Lower lobe of right lung (tissue), 2 donors: ENCODE data around the gene CHMP4A. TPM values are rescaled to one million over a fixed set of nuclear protein-coding genes. Genes with fewer than 3 reads are reported as not detected.
A peak's percentile ranks its signal among the peaks of the same experiment; 100 is the strongest.

Experiments used
- ATAC-seq, 2 donors: fragments of 200-7000 bp; cut with Tn5 transposase; one replicate each; pipeline ENCODE4 v1.9.1; 2020 to 2022; ENCODE audit warnings: mild to moderate bottlenecking in 2 of 2, moderate library complexity in 2 of 2
- DNase-seq: peaks from one replicate; pipeline ENCODE4 v3.0.0-alpha.2; 2020
- H3K27ac ChIP-seq: fragments of 200-600 bp; one replicate; pipeline ENCODE4 v1.8.0; 2022
- H3K27me3 ChIP-seq: fragments of 200-600 bp; one replicate; pipeline ENCODE4 v1.8.0; 2022; ENCODE audit warnings: low read depth
- H3K36me3 ChIP-seq: fragments of 200-600 bp; one replicate; pipeline ENCODE4 v1.8.0; 2022; ENCODE audit warnings: mild to moderate bottlenecking
- H3K4me1 ChIP-seq: fragments of 200-600 bp; one replicate; pipeline ENCODE4 v1.8.0; 2022
- H3K4me3 ChIP-seq: fragments of 200-600 bp; one replicate; pipeline ENCODE4 v1.8.0; 2022; ENCODE audit warnings: mild to moderate bottlenecking
- H3K9me3 ChIP-seq: fragments of 200-600 bp; one replicate; pipeline ENCODE4 v1.8.0; 2022
- CTCF ChIP-seq: fragments of 200-600 bp; IDR thresholded peaks from one replicate; pipeline ENCODE4 v1.8.0; 2022; ENCODE audit warnings: antibody characterized with exemption, mild to moderate bottlenecking
- intact Hi-C: fragments of 100-400 bp; cut with DNase I; formaldehyde crosslinking; loops from one replicate; pipeline ENCODE4 v1.11.0; 2022
- total RNA-seq: library from RNA; stranded (reverse); fragmentation: NEBNext Ultra II Directional; extraction: Animal tissue kit (Norgen Biotek cat#: 25700); gene quantifications from one replicate; pipeline ENCODE4 v1.2.1, GENCODE V29; 2021
- donor health status: DM: no; HTN: yes; CAD: no; lungs with severe emphysema.

Gene CHMP4A
- total RNA-seq, 1 donor from 2014 or later, result 41.9 TPM

GRCh38 chr14:24255438-24255837, 42.1 kb upstream of the CHMP4A start:
- Histone ChIP-seq H3K4me1 (peaks cover 12% of the 10 kb centered on the region), H3K4me3 (no peak overlapping the region), H3K9me3 (no peaks in the 10 kb centered on the region), H3K27me3 (no peaks in the 10 kb centered on the region), H3K36me3 (peaks cover 13% of the 10 kb centered on the region), H3K27ac (no peak overlapping the region)
- no peak for DNase-seq
- TF ChIP-seq CTCF, result no peak
- ATAC-seq, result no peak
- intact Hi-C loops, result no loop called here

- peaks cover 13% of the 10 kb centered on the region for H3K36me3 ChIP-seq
- no peak overlapping the region for H3K4me3 ChIP-seq
- H3K27me3 ChIP-seq, result no peaks in the 10 kb centered on the region
- H3K27ac ChIP-seq, result no peak overlapping the region
- TF ChIP-seq CTCF, result no peak
- no peaks in the 10 kb centered on the region for H3K9me3 ChIP-seq
- DNase-seq, result peak; percentile 40
- H3K4me1 ChIP-seq, result peaks cover 12% of the 10 kb centered on the region
- no peak for ATAC-seq
- intact Hi-C loops, result no loop called here
Measured at GRCh38 chr14:24254630-24255392, 41.5 kb upstream of the CHMP4A start.

GRCh38 chr14:24253936-24254335, 40.6 kb upstream of the CHMP4A start:
- Histone ChIP-seq H3K27me3 (no peaks in the 10 kb centered on the region), H3K36me3 (peaks cover 15% of the 10 kb centered on the region), H3K4me1 (peaks cover 4% of the 10 kb centered on the region), H3K9me3 (no peaks in the 10 kb centered on the region), H3K27ac (no peak overlapping the region), H3K4me3 (no peak overlapping the region)
- TF ChIP-seq CTCF, result no peak
- no peak for ATAC-seq
- intact Hi-C loops, result no loop called here
- DNase-seq, result no peak

- Histone ChIP-seq H3K36me3 (peaks cover 17% of the 10 kb centered on the region), H3K27ac (no peak overlapping the region), H3K27me3 (no peaks in the 10 kb centered on the region), H3K4me3 (no peak overlapping the region), H3K9me3 (no peaks in the 10 kb centered on the region), H3K4me1 (no peaks in the 10 kb centered on the region)
- ATAC-seq (no peak), DNase-seq (no peak)
- TF ChIP-seq CTCF, result no peak
- intact Hi-C loops, result no loop called here
Measured at GRCh38 chr14:24252289-24253124, 39.2 kb upstream of the CHMP4A start.

GRCh38 chr14:24251880-24252288, 38.6 kb upstream of the CHMP4A start:
- no peaks in the 10 kb centered on the region for H3K9me3 ChIP-seq
- DNase-seq (no peak), ATAC-seq (peak; percentile 36 to 71)
- H3K36me3 ChIP-seq, result peaks cover 17% of the 10 kb centered on the region
- no peak overlapping the region for H3K4me3 ChIP-seq
- no peaks in the 10 kb centered on the region for H3K27me3 ChIP-seq
- H3K27ac ChIP-seq, result no peak overlapping the region
- no peak for TF ChIP-seq CTCF
- intact Hi-C loops, result no loop called here
- H3K4me1 ChIP-seq, result no peaks in the 10 kb centered on the region
